K562 (cell line): ENCODE data around the gene CNTD1. TPM values are rescaled to one million over a fixed set of nuclear protein-coding genes. Genes with fewer than 3 reads are reported as not detected.

Source experiments
- ARID2 ChIP-seq: fragments of 450-650 bp; IDR thresholded peaks from 2 replicates; pipeline ENCODE4 v1.6.1; 2017; ENCODE audit warnings: antibody characterized with exemption, mild to moderate bottlenecking
- CC2D1A ChIP-seq: fragments of 450-650 bp; IDR thresholded peaks from 2 replicates; pipeline ENCODE4 v1.6.1; 2017; ENCODE audit warnings: mild to moderate bottlenecking
- PPARD ChIP-seq: fragments of 250-450 bp; sonication (Bioruptor Pico); IDR thresholded peaks from 2 replicates; pipeline ENCODE4 v1.8.0; 2022; ENCODE audit warnings: inconsistent platforms, mild to moderate bottlenecking, moderate library complexity
- RAD21 ChIP-seq, 2 experiments: fragments of 250-450 bp in 1 of 2; fragments of 450-650 bp in 1 of 2; sonication (Bioruptor Pico) in 1 of 2; formaldehyde crosslinking in 1 of 2; IDR thresholded peaks in 1 of 2; conservative IDR thresholded peaks in 1 of 2; 2 replicates each; pipeline versions ENCODE4 v1.4.0 to v1.8.0; 2020 to 2022; ENCODE audit warnings: mild to moderate bottlenecking in 2 of 2, moderate library complexity in 1 of 2
- RB1 ChIP-seq: fragments of 450-650 bp; IDR thresholded peaks from 2 replicates; pipeline ENCODE4 v1.6.1; 2017; ENCODE audit warnings: low read depth, mild to moderate bottlenecking
- SMC3 ChIP-seq: conservative IDR thresholded peaks from 2 replicates; pipeline ENCODE4 v1.6.1; 2011; ENCODE audit warnings: low read depth, low read length, improper control_type of control experiment; ENCODE audit not compliant: insufficient read depth
- ZKSCAN1 ChIP-seq: fragments of 150-350 bp; IDR thresholded peaks from 2 replicates; pipeline ENCODE4 v1.6.1; 2016; ENCODE audit warnings: low read depth, low read length
- ZZZ3 ChIP-seq: fragments of 450-650 bp; IDR thresholded peaks from 2 replicates; pipeline ENCODE4 v1.6.1; 2016; ENCODE audit warnings: antibody characterized with exemption, mild to moderate bottlenecking, moderate library complexity
- polyA plus RNA-seq, 8 experiments: library from polyadenylated mRNA; depleted of rRNA in 4 of 8; stranded (reverse) in 5 of 8; unstranded in 3 of 8; fragments of >200 nt; fragmentation: Nextera tagmentation in 2 of 8; fragmentation: Illumina TruSeq in 1 of 8; extraction: Ambion mirVana in 2 of 8; extraction: Trizol in 1 of 8; gene quantifications; 2 replicates each; pipeline versions ENCODE4 v1.2.1 to v1.2.3, GENCODE V29; 2011 to 2014; ENCODE audit warnings: inconsistent platforms in 1 of 8, missing spikeins in 1 of 8
- total RNA-seq, 7 experiments: library from RNA; depleted of rRNA in 6 of 7; stranded (reverse); fragments of >200 nt in 6 of 7; fragmentation: Illumina TruSeq in 2 of 7; extraction: Trizol in 2 of 7; gene quantifications; 2 replicates each; pipeline versions ENCODE4 v1.2.1 to v1.2.3, GENCODE V29; 2011 to 2021; ENCODE audit warnings: low replicate concordance in 1 of 7
- TF ChIP-seq, protein P1 (sequence below), 3 experiments: IDR thresholded peaks in 2 of 3; conservative IDR thresholded peaks in 1 of 3; 2 replicates each; pipeline ENCODE4 v1.5.1; 2011 to 2012; ENCODE audit warnings: low read length in 3 of 3, mild to moderate bottlenecking in 3 of 3, control low read depth in 2 of 3, improper control_type of control experiment in 1 of 3, inconsistent platforms in 1 of 3, low read depth in 1 of 3, mixed read lengths in 1 of 3, moderate library complexity in 1 of 3; ENCODE audit not compliant: insufficient read depth in 2 of 3
- TF ChIP-seq, protein P2 (sequence below): sonication (generic); IDR thresholded peaks from 2 replicates; pipeline ENCODE4 v1.6.1; 2016

Gene CNTD1
- total and polyA plus RNA-seq, 9 of the 15 experiments (the other 6 are each of a cell fraction or from before 2014, with no cell fraction given): 0.12 to 0.86 (median 0.41) TPM; not detected in 1

DNA sequence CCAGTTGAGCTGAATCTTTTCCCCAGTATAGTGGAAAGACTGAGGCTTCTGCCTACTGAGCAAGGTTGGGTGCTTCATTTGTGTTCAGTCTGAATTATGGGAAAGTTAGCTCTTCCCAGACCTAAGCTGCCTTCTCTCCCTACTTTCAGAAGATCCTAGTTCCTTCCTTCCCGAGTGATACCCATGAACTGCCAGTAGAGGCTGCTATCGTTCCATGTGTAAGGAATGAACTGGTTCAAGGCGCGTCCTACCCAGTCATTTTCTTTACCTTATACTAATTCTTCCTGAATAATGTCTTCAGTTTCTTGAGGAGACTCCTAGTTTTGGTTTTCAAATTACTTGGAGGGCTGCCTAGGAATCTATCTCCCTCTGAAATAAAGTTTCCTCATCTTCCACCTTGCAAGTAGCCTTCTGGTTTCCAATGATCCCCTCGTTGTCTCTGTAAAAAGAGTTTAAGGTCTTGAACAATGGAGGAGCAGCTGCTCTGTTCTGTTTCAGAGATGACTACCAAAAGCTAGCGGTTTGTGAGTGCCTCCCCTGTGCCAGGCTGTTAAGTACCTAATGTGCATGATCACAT is 44.8 kb downstream of the CNTD1 start (continued):
- TF ChIP-seq, protein P1, sequence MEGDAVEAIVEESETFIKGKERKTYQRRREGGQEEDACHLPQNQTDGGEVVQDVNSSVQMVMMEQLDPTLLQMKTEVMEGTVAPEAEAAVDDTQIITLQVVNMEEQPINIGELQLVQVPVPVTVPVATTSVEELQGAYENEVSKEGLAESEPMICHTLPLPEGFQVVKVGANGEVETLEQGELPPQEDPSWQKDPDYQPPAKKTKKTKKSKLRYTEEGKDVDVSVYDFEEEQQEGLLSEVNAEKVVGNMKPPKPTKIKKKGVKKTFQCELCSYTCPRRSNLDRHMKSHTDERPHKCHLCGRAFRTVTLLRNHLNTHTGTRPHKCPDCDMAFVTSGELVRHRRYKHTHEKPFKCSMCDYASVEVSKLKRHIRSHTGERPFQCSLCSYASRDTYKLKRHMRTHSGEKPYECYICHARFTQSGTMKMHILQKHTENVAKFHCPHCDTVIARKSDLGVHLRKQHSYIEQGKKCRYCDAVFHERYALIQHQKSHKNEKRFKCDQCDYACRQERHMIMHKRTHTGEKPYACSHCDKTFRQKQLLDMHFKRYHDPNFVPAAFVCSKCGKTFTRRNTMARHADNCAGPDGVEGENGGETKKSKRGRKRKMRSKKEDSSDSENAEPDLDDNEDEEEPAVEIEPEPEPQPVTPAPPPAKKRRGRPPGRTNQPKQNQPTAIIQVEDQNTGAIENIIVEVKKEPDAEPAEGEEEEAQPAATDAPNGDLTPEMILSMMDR (IDR thresholded peaks at IDR 0.05 in 2 of 3, conservative IDR thresholded peaks at IDR 0.05 in 1 of 3; ENCODE audit: insufficient read depth in 2 of 3, low read depth in 1 of 3, low read length in 3 of 3): peak; percentile 79 to 96 (median 96)
- peak; percentile 87 to 91 for TF ChIP-seq RAD21 (CRISPR knock-in tag; conservative IDR thresholded peaks at IDR 0.05 in 1 of 2, IDR thresholded peaks at IDR 0.05 in 1 of 2)
- peak; percentile 59; the same call in 1 of the 2 replicates for TF ChIP-seq CC2D1A
- peak; percentile 90; the same call in 1 of the 2 replicates for TF ChIP-seq ARID2
- TF ChIP-seq, protein P2, sequence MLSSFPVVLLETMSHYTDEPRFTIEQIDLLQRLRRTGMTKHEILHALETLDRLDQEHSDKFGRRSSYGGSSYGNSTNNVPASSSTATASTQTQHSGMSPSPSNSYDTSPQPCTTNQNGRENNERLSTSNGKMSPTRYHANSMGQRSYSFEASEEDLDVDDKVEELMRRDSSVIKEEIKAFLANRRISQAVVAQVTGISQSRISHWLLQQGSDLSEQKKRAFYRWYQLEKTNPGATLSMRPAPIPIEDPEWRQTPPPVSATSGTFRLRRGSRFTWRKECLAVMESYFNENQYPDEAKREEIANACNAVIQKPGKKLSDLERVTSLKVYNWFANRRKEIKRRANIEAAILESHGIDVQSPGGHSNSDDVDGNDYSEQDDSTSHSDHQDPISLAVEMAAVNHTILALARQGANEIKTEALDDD: peak; percentile 61; the same call in 1 of the 2 replicates
- 0 out of 2 replicates have a peak, but pooled peaks have one; percentile 46 for TF ChIP-seq ZZZ3
- no peak for TF ChIP-seq RB1
- no peak for TF ChIP-seq PPARD (CRISPR knock-in tag)
- peak; percentile 78 for TF ChIP-seq SMC3
- 0 out of 2 replicates have a peak, but pooled peaks have one; percentile 20 for TF ChIP-seq ZKSCAN1
